Epithelial cell of proximal tubule (primary cell): Measurements from ENCODE around the gene NLN. TPM values are rescaled to one million over a fixed set of nuclear protein-coding genes. Genes with fewer than 3 reads are reported as not detected.

ENCODE experiments used
- DNase-seq: peaks from one replicate; pipeline ENCODE4 v3.0.0-alpha.2; 2011; ENCODE audit warnings: low read depth
- H3K4me3 ChIP-seq: 2 replicates; pipeline ENCODE4 v1.5.1; 2011; ENCODE audit warnings: low read depth, mild to moderate bottlenecking, low read length
- CTCF ChIP-seq: conservative IDR thresholded peaks from 2 replicates; pipeline ENCODE4 v1.5.1; 2012; ENCODE audit warnings: low read depth, mild to moderate bottlenecking, low read length
- total RNA-seq: library from RNA; depleted of rRNA; stranded (reverse); fragments of >200 nt; gene quantifications from 2 replicates; pipeline ENCODE4 v1.2.3, GENCODE V29; 2015

The NLN gene
- total RNA-seq, 1 donor from 2014 or later = 25.8 TPM

GRCh38 chr5:65791712-65792673 is 70.0 kb downstream of the NLN start:
- DNase-seq = no peak
- no peak for TF ChIP-seq CTCF
- H3K4me3 ChIP-seq = no peak overlapping the region

GRCh38 chr5:65796269-65796668 is 74.3 kb downstream of the NLN start:
- DNase-seq = no peak
- TF ChIP-seq CTCF = no peak
- H3K4me3 ChIP-seq = no peak overlapping the region

- no peak for TF ChIP-seq CTCF
- DNase-seq = no peak
- H3K4me3 ChIP-seq = no peak overlapping the region
Observed at GRCh38 chr5:65796751-65797316, 74.8 kb downstream of the NLN start.

- TF ChIP-seq CTCF = no peak
- DNase-seq = no peak
- no peak overlapping the region for H3K4me3 ChIP-seq
Observed at GRCh38 chr5:65797481-65797880, 75.5 kb downstream of the NLN start.

- H3K4me3 ChIP-seq = no peak overlapping the region
- DNase-seq = no peak
- TF ChIP-seq CTCF = no peak
Observed at GRCh38 chr5:65799857-65800256, 77.9 kb downstream of the NLN start.

DNA sequence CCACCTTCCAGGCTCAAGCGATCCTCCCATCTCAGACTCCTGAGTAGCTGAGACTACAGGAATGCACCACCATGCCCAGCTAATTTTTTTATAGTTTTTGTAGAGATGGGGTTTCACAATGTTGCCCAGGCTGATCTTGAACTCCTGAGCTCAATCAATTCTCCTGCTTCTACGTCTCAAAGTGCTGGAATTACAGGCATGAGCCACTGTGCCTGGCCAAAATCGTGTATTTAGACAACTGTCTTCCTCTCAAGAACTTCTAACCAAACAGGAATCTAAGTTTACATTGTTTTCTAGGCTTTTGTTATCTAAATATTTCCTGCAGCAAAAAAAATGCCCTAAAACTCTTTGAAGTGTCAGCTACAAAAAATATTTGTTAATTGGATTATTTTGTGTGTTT is 78.8 kb downstream of the NLN start:
- no peak for TF ChIP-seq CTCF
- no peak overlapping the region for H3K4me3 ChIP-seq
- DNase-seq = no peak

DNA sequence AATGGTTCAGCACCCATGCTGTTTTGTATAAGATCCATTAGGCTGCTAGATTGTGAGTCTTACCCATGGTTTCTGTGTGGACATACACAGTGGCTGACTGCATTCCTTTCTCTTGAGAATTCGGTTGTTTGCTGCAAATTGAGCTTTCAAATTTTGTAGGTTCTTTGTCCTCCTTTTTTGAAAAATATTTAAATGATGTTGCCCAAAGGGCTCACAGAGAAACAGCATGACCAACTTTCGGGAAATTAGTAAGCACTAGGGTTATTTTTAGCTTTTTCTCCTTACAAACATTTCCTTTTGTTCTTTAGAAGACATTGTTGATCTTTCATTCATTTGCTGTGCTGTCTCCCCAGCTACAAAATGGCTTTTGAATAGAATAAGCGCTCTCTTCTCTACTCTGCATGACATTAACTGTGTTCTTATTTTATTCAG is 79.4 kb downstream of the NLN start:
- DNase-seq = no peak
- no peak overlapping the region for H3K4me3 ChIP-seq
- TF ChIP-seq CTCF = no peak
